Liver (tissue), 3 donors: ENCODE data around the gene PIRT.

Source experiments
- ATF3 ChIP-seq: IDR thresholded peaks from 2 replicates; pipeline ENCODE4 v1.6.1; 2016; ENCODE audit warnings: antibody characterized with exemption
- CTCF ChIP-seq: fragments of 150-350 bp; IDR thresholded peaks from 2 replicates; pipeline ENCODE4 v1.5.1; 2017; ENCODE audit warnings: improper control_type of control experiment, low read depth, low read length; ENCODE audit not compliant: missing input control
- EGR1 ChIP-seq, 2 donors: IDR thresholded peaks; 2 replicates each; pipeline ENCODE4 v1.6.1; 2016 to 2018; ENCODE audit warnings: antibody characterized with exemption in 2 of 2, low read depth in 2 of 2
- REST ChIP-seq: IDR thresholded peaks from 2 replicates; pipeline ENCODE4 v1.6.1; 2016; ENCODE audit warnings: antibody characterized with exemption, mild to moderate bottlenecking
- SP1 ChIP-seq: IDR thresholded peaks from 2 replicates; pipeline ENCODE4 v1.6.1; 2018; ENCODE audit warnings: antibody characterized with exemption, mild to moderate bottlenecking
- TF ChIP-seq, protein P1 (sequence below): IDR thresholded peaks from 2 replicates; pipeline ENCODE4 v1.6.1; 2016; ENCODE audit warnings: antibody characterized with exemption
- donor health status: healthy.
- donor health status: healthy.

GRCh38 chr17:10797476-10798328 lies 40.2 kb downstream of the PIRT start:
- TF ChIP-seq SP1 (no peak), CTCF (no peak), EGR1 (IDR thresholded peaks at IDR 0.05; ENCODE audit: low read depth in 2 of 2) (no peak), REST (no peak), ATF3 (no peak)
- TF ChIP-seq, protein P1, sequence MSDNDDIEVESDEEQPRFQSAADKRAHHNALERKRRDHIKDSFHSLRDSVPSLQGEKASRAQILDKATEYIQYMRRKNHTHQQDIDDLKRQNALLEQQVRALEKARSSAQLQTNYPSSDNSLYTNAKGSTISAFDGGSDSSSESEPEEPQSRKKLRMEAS, result no peak
